ENCODE results near the gene KCNC1. TPM values are rescaled to one million over a fixed set of nuclear protein-coding genes. Genes with fewer than 3 reads are reported as not detected.

The KCNC1 gene
- total RNA-seq, 1 donor from 2014 or later, result not detected

GRCh38 chr11:17744151-17744940, 9.8 kb downstream of the KCNC1 start:
- Mint-ChIP-seq H3K27ac (no peak overlapping the region), H3K27me3 (ENCODE audit: low read depth) (no peaks in the 10 kb centered on the region), H3K4me1 (ENCODE audit: low read depth) (no peaks in the 10 kb centered on the region), H3K9me3 (no peaks in the 10 kb centered on the region), H3K36me3 (ENCODE audit: low read depth) (no peaks in the 10 kb centered on the region), H3K4me3 (ENCODE audit: low read depth) (no peak overlapping the region)
- DNase-seq (ENCODE audit: low spot score), result no peak
- intact Hi-C loops (cut with micrococcal nuclease), result no loop called here

GRCh38 chr11:17745023-17745772, 10.6 kb downstream of the KCNC1 start:
- Mint-ChIP-seq H3K27ac (no peak overlapping the region), H3K4me1 (ENCODE audit: low read depth) (no peaks in the 10 kb centered on the region), H3K27me3 (ENCODE audit: low read depth) (no peaks in the 10 kb centered on the region), H3K9me3 (no peaks in the 10 kb centered on the region), H3K36me3 (ENCODE audit: low read depth) (no peaks in the 10 kb centered on the region), H3K4me3 (ENCODE audit: low read depth) (no peak overlapping the region)
- DNase-seq (ENCODE audit: low spot score), result no peak
- intact Hi-C loops (cut with micrococcal nuclease), result no loop called here

- Mint-ChIP-seq H3K9me3 (no peaks in the 10 kb centered on the region), H3K4me1 (ENCODE audit: low read depth) (no peaks in the 10 kb centered on the region), H3K36me3 (ENCODE audit: low read depth) (no peaks in the 10 kb centered on the region), H3K27me3 (ENCODE audit: low read depth) (no peaks in the 10 kb centered on the region), H3K27ac (no peak overlapping the region), H3K4me3 (ENCODE audit: low read depth) (no peak overlapping the region)
- intact Hi-C loops (cut with micrococcal nuclease), result no loop called here
- no peak for DNase-seq (ENCODE audit: low spot score)
These were observed 11.5 kb downstream of the KCNC1 start for GRCh38 chr11:17746096-17746495.

GRCh38 chr11:17747131-17747955, 12.8 kb downstream of the KCNC1 start:
- no peak for DNase-seq (ENCODE audit: low spot score)
- Mint-ChIP-seq H3K4me1 (ENCODE audit: low read depth) (no peaks in the 10 kb centered on the region), H3K27me3 (ENCODE audit: low read depth) (no peaks in the 10 kb centered on the region), H3K9me3 (no peaks in the 10 kb centered on the region), H3K36me3 (ENCODE audit: low read depth) (no peaks in the 10 kb centered on the region), H3K27ac (no peak overlapping the region), H3K4me3 (ENCODE audit: low read depth) (no peak overlapping the region)
- intact Hi-C loops (cut with micrococcal nuclease), result no loop called here

- Mint-ChIP-seq H3K27me3 (ENCODE audit: low read depth) (no peaks in the 10 kb centered on the region), H3K4me3 (ENCODE audit: low read depth) (no peak overlapping the region), H3K4me1 (ENCODE audit: low read depth) (no peaks in the 10 kb centered on the region), H3K9me3 (no peaks in the 10 kb centered on the region), H3K36me3 (ENCODE audit: low read depth) (no peaks in the 10 kb centered on the region), H3K27ac (no peak overlapping the region)
- intact Hi-C loops (cut with micrococcal nuclease), result no loop called here
- no peak for DNase-seq (ENCODE audit: low spot score)
These were observed 13.5 kb downstream of the KCNC1 start for GRCh38 chr11:17748044-17748443.

GRCh38 chr11:17748761-17749721, 14.5 kb downstream of the KCNC1 start:
- H3K4me1 Mint-ChIP-seq (ENCODE audit: low read depth), result no peaks in the 10 kb centered on the region
- no peaks in the 10 kb centered on the region for H3K27me3 Mint-ChIP-seq (ENCODE audit: low read depth)
- H3K9me3 Mint-ChIP-seq, result no peaks in the 10 kb centered on the region
- no peak overlapping the region for H3K4me3 Mint-ChIP-seq (ENCODE audit: low read depth)
- intact Hi-C loops (cut with micrococcal nuclease), result no loop called here
- no peak for DNase-seq (ENCODE audit: low spot score)
- H3K36me3 Mint-ChIP-seq (ENCODE audit: low read depth), result no peaks in the 10 kb centered on the region
- no peak overlapping the region for H3K27ac Mint-ChIP-seq

- no peaks in the 10 kb centered on the region for H3K36me3 Mint-ChIP-seq (ENCODE audit: low read depth)
- no peak overlapping the region for H3K4me3 Mint-ChIP-seq (ENCODE audit: low read depth)
- no peak for DNase-seq (ENCODE audit: low spot score)
- no peaks in the 10 kb centered on the region for H3K9me3 Mint-ChIP-seq
- H3K27ac Mint-ChIP-seq, result no peak overlapping the region
- no peaks in the 10 kb centered on the region for H3K4me1 Mint-ChIP-seq (ENCODE audit: low read depth)
- no peaks in the 10 kb centered on the region for H3K27me3 Mint-ChIP-seq (ENCODE audit: low read depth)
- intact Hi-C loops (cut with micrococcal nuclease), result no loop called here
These were observed 15.6 kb downstream of the KCNC1 start for GRCh38 chr11:17750013-17750800.

GRCh38 chr11:17750801-17751165, 16.2 kb downstream of the KCNC1 start:
- intact Hi-C loops (cut with micrococcal nuclease), result no loop called here

GRCh38 chr11:17751558-17751957, 17.0 kb downstream of the KCNC1 start:
- H3K4me1 Mint-ChIP-seq (ENCODE audit: low read depth), result no peaks in the 10 kb centered on the region
- H3K27me3 Mint-ChIP-seq (ENCODE audit: low read depth), result no peaks in the 10 kb centered on the region
- H3K36me3 Mint-ChIP-seq (ENCODE audit: low read depth), result no peaks in the 10 kb centered on the region
- no peak overlapping the region for H3K4me3 Mint-ChIP-seq (ENCODE audit: low read depth)
- intact Hi-C loops (cut with micrococcal nuclease), result no loop called here
- no peak overlapping the region for H3K27ac Mint-ChIP-seq
- DNase-seq (ENCODE audit: low spot score), result no peak
- no peaks in the 10 kb centered on the region for H3K9me3 Mint-ChIP-seq

More at GRCh38 chr11:17750801-17751165, 16.2 kb downstream of the KCNC1 start:
- Mint-ChIP-seq H3K36me3 (ENCODE audit: low read depth) (no peaks in the 10 kb centered on the region), H3K27ac (no peak overlapping the region), H3K9me3 (no peaks in the 10 kb centered on the region), H3K4me3 (ENCODE audit: low read depth) (no peak overlapping the region), H3K27me3 (ENCODE audit: low read depth) (no peaks in the 10 kb centered on the region), H3K4me1 (ENCODE audit: low read depth) (no peaks in the 10 kb centered on the region)
- no peak for DNase-seq (ENCODE audit: low spot score)

GRCh38 chr11:17752144-17752543, 17.6 kb downstream of the KCNC1 start:
- Mint-ChIP-seq H3K4me3 (ENCODE audit: low read depth) (no peak overlapping the region), H3K36me3 (ENCODE audit: low read depth) (no peaks in the 10 kb centered on the region), H3K4me1 (ENCODE audit: low read depth) (no peaks in the 10 kb centered on the region), H3K27ac (no peak overlapping the region), H3K27me3 (ENCODE audit: low read depth) (no peaks in the 10 kb centered on the region), H3K9me3 (no peaks in the 10 kb centered on the region)
- no peak for DNase-seq (ENCODE audit: low spot score)
- intact Hi-C loops (cut with micrococcal nuclease), result no loop called here

GRCh38 chr11:17753153-17753552, 18.6 kb downstream of the KCNC1 start:
- H3K36me3 Mint-ChIP-seq (ENCODE audit: low read depth), result no peaks in the 10 kb centered on the region
- no peaks in the 10 kb centered on the region for H3K9me3 Mint-ChIP-seq
- no peaks in the 10 kb centered on the region for H3K27me3 Mint-ChIP-seq (ENCODE audit: low read depth)
- H3K27ac Mint-ChIP-seq, result no peak overlapping the region
- no peak overlapping the region for H3K4me3 Mint-ChIP-seq (ENCODE audit: low read depth)
- DNase-seq (ENCODE audit: low spot score), result no peak
- intact Hi-C loops (cut with micrococcal nuclease), result no loop called here
- no peaks in the 10 kb centered on the region for H3K4me1 Mint-ChIP-seq (ENCODE audit: low read depth)

Data from activated T-helper 2 cell treated with anti-CD3 and anti-CD28 coated beads, Interferon-gamma antibody, Interleukin-2, Interleukin-4, amounts not matched to agents 10 μg/mL and 5 μg/mL and 100 μg/mL, durations not matched to agents 14 hours and 24 hours and 36 hours (primary cell).